HG02870 (cell line): ENCODE results near the gene OCA2.

Experiments
- ATAC-seq: cut with Tn5 transposase; IDR thresholded peaks from one replicate; pipeline ENCODE4 v1.9.1; 2021; ENCODE audit warnings: mild to moderate bottlenecking, moderate library complexity; ENCODE audit not compliant: unreplicated experiment

The OCA2 gene

GRCh38 chr15:27885201-27885600 is 213.9 kb downstream of the OCA2 start:
- ATAC-seq: no peak

GRCh38 chr15:27884726-27885125 is 214.4 kb downstream of the OCA2 start:
- no peak for ATAC-seq

GRCh38 chr15:27878841-27879240 is 220.3 kb downstream of the OCA2 start:
- ATAC-seq: no peak

GRCh38 chr15:27873828-27874227 is 225.3 kb downstream of the OCA2 start:
- no peak for ATAC-seq

GRCh38 chr15:27873039-27873438 is 226.1 kb downstream of the OCA2 start:
- ATAC-seq: no peak

GRCh38 chr15:27872355-27872754 is 226.8 kb downstream of the OCA2 start:
- no peak for ATAC-seq

GRCh38 chr15:27871902-27872260 is 227.2 kb downstream of the OCA2 start:
- no peak for ATAC-seq

GRCh38 chr15:27871078-27871901 is 227.8 kb downstream of the OCA2 start:
- no peak for ATAC-seq

- ATAC-seq: no peak
Observed at GRCh38 chr15:27870320-27870719, 228.8 kb downstream of the OCA2 start.

GRCh38 chr15:27869697-27870281 is 229.3 kb downstream of the OCA2 start:
- ATAC-seq: no peak

- ATAC-seq: no peak
Observed at GRCh38 chr15:27868828-27869404, 230.2 kb downstream of the OCA2 start.

GRCh38 chr15:27867861-27868260 is 231.3 kb downstream of the OCA2 start:
- no peak for ATAC-seq

GRCh38 chr15:27866505-27867165 is 232.5 kb downstream of the OCA2 start:
- no peak for ATAC-seq

- ATAC-seq: no peak
Observed at GRCh38 chr15:27865926-27866325, 233.2 kb downstream of the OCA2 start.

GRCh38 chr15:27865323-27865922 is 233.7 kb downstream of the OCA2 start:
- no peak for ATAC-seq

- no peak for ATAC-seq
Observed at GRCh38 chr15:27864719-27865118, 234.4 kb downstream of the OCA2 start.

GRCh38 chr15:27864086-27864485 is 235.0 kb downstream of the OCA2 start:
- ATAC-seq: no peak

GRCh38 chr15:27863000-27863399 is 236.1 kb downstream of the OCA2 start:
- ATAC-seq: no peak

GRCh38 chr15:27861171-27861570 is 237.9 kb downstream of the OCA2 start:
- no peak for ATAC-seq

- ATAC-seq: no peak
Observed at GRCh38 chr15:27855137-27855536, 244.0 kb downstream of the OCA2 start.

GRCh38 chr15:27854601-27855000 is 244.5 kb downstream of the OCA2 start:
- ATAC-seq: no peak
